A673 (cell line): ENCODE measurements around the gene DHRSX.
"Not testable (repeated sequence)": the region's sequence is repeated elsewhere in the genome, so short reads cannot be mapped to it uniquely, and the experiment has no call there.

ENCODE experiments used
- CTCF ChIP-seq: fragments of 300-800, 200-600 bp; sonication (generic); conservative IDR thresholded peaks from 2 replicates; pipeline ENCODE4 v1.5.1; 2017; ENCODE audit warnings: low read depth, mild to moderate bottlenecking, antibody characterized with exemption, low read length, moderate library complexity, mixed read lengths
- EZH2 ChIP-seq: fragments of 200-600 bp; sonication (generic); IDR thresholded peaks from 2 replicates; pipeline ENCODE4 v1.6.1; 2017; ENCODE audit warnings: borderline replicate concordance, low read depth, mild to moderate bottlenecking, mixed read lengths, antibody characterized with exemption, low read length; ENCODE audit not compliant: poor library complexity, severe bottlenecking

GRCh38 chrX:2463481-2463880, 37.3 kb downstream of the DHRSX start:
- not testable (repeated sequence) for TF ChIP-seq CTCF, EZH2
